ENCODE results near the gene WDCP.
A peak's percentile ranks its signal among the peaks of the same experiment; 100 is the strongest.

Gene WDCP

GRCh38 chr2:24021122-24021998, 25.8 kb downstream of the WDCP start:
- no peak for DNase-seq (ENCODE audit: low read depth)
- H3K4me3 ChIP-seq (ENCODE audit: low read depth, low read length): no peak overlapping the region
- TF ChIP-seq CTCF (conservative IDR thresholded peaks at IDR 0.05; ENCODE audit: low read depth, low read length): peak; percentile 40

- DNase-seq (ENCODE audit: low read depth): no peak
- no peak overlapping the region for H3K4me3 ChIP-seq (ENCODE audit: low read depth, low read length)
- no peak for TF ChIP-seq CTCF (conservative IDR thresholded peaks at IDR 0.05; ENCODE audit: low read depth, low read length)
These were observed 26.9 kb downstream of the WDCP start for GRCh38 chr2:24020244-24020643.

GRCh38 chr2:24019729-24020128, 27.5 kb downstream of the WDCP start:
- no peak for DNase-seq (ENCODE audit: low read depth)
- H3K4me3 ChIP-seq (ENCODE audit: low read depth, low read length): no peak overlapping the region
- TF ChIP-seq CTCF (conservative IDR thresholded peaks at IDR 0.05; ENCODE audit: low read depth, low read length): no peak

- TF ChIP-seq CTCF (conservative IDR thresholded peaks at IDR 0.05; ENCODE audit: low read depth, low read length): no peak
These were observed 28.9 kb downstream of the WDCP start for GRCh38 chr2:24018241-24018640.

GRCh38 chr2:24017711-24018110, 29.5 kb downstream of the WDCP start:
- no peak overlapping the region for H3K4me3 ChIP-seq (ENCODE audit: low read depth, low read length)
- TF ChIP-seq CTCF (conservative IDR thresholded peaks at IDR 0.05; ENCODE audit: low read depth, low read length): no peak
- no peak for DNase-seq (ENCODE audit: low read depth)

More at GRCh38 chr2:24018241-24018640, 28.9 kb downstream of the WDCP start:
- no peak for DNase-seq (ENCODE audit: low read depth)
- no peak overlapping the region for H3K4me3 ChIP-seq (ENCODE audit: low read depth, low read length)

GRCh38 chr2:24016853-24017703, 30.1 kb downstream of the WDCP start:
- no peak for TF ChIP-seq CTCF (conservative IDR thresholded peaks at IDR 0.05; ENCODE audit: low read depth, low read length)
- H3K4me3 ChIP-seq (ENCODE audit: low read depth, low read length): no peak overlapping the region
- no peak for DNase-seq (ENCODE audit: low read depth)

Data from choroid plexus epithelial cell (primary cell).